C1 segment of cervical spinal cord (tissue), 14 donors: ENCODE measurements around the gene SRMS.

Experiments used
- DNase-seq, 14 donors: peaks; one replicate each; lab custom pipeline; 2025; lab: John Stamatoyannopoulos, UW

SRMS gene

GRCh38 chr20:63492518-63492917 is 55.0 kb downstream of the SRMS start:
- no peak for DNase-seq

- no peak for DNase-seq
Observed at GRCh38 chr20:63491635-63492230, 55.8 kb downstream of the SRMS start.

- DNase-seq = no peak
Observed at GRCh38 chr20:63491078-63491477, 56.5 kb downstream of the SRMS start.
